Measurements from ENCODE around the gene PCYT2.

The PCYT2 gene

DNA sequence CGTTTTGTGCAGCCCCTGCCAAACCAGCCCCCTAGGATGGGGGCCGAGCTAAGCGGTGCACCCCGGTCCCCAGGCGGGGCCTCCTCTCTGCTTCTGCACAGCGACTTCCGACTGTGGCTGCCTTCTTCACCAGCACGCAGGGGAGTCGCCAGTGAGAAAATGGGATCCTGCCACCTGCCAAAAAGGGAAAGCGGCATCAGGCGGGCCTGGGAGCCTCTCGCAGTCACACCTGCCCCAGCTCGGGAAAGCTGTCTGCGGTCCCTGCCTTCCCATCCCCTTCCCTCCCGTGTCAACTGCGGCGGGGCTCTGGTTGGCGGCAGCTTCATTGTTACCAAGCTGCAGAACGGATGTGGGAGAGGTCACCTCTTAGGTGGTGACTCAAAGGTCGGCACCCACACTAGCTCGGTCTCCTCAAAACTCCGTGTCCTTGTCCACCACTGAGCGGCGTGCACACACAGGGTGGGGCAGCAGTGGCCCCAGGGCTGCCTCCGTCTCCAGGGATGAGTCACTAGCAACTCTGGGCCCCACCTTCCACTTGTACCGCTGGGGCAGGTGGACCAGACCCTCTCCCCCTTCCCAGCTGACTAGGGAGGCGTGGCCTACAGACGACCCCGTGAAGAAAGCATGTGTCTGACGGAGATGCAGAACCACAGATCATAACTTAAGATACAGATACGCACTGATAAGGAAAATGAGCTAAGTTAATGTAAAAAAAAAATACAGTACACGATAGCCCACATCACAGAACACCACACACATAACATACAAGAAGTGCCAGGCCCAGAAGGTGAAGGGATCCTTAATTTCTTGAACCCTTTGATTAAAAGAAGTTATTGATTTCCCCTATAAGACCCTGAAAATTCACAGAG is 1.5 kb upstream of the PCYT2 start:
- no peak for DNase-seq

DNA sequence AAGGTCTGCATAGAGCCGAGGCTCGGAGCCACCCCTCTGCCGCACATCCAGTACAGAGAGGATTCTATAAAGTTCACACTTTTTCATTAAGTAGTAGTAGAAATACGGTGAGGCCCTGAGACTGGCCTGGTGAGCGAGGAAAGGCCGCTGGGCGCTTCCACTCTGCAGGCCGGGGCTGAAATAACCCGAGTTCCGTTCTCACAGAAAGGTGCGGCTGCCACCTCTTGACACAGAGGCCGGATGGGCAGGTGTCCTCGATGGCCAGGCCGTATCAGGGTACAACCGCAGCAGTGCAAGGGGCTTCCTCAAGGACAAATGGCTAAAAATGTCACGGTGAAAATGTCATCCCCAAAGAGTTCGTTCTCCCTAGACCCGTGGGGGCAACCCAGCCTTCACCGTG is 770 bp upstream of the PCYT2 start:
- DNase-seq, result no peak

DNA sequence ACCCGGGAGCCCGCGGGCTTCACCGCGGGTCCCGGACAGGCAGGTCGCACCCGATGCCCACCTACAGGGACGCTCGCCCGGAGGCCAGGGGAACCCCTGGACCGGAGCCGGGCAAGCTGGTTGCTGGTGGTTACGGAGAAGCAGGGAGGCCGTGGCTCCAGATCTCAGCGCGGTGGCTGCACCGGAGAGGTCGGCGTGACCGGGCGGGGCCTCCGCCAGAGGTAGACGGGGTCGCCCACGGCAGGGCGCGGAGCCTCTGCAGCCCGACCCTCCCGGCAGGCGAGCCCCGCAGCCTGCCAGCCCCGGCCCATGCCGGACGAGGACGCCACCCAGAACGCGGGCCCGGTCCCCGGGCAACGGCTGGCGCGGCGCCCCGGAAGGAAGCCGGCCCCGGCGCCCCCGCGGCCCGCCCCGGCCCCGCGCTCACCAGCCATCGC is 341 bp downstream of the PCYT2 start:
- DNase-seq, result no peak

DNA sequence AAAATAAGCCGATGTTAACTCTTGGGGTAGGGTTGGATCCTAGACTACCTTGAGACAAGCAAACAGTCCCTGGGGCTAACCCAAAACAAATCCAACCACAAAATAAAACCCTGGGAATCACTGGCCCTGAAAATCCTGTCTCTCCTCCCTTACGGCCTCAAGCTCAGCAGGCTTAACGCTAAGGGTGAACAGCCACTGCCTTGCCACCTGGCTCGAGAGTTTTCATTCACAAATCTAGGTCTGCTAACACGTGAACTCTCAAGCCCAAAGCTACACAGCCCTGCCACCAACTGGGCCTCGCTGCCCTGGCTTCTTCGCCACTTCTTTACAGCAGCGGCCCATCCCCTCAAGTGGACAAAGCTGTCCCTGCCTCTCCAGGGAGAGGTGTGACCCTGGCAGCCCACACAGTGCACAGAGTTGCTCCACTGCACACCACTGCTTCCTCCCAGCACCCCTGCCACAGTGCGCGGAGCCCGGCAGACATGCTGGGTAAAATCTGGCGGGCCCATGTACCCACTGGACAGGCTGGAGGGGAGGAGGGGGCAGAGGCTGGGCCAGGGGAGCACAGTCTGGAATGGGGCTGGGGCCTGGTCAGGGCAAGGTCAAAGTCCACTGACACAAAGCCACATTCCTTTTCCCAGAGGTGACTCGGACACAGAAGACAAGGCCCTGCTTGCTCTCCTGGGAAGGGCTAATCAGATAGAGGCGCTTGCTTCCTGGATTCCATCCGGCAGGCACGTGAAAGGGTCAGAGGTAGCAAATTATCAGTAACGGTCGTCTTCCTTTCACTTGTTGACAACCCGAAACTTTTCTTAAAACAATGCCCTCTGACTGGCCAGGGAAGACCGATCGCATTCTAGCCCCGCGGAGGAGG is 996 bp downstream of the PCYT2 start:
- DNase-seq, result no peak

DNA sequence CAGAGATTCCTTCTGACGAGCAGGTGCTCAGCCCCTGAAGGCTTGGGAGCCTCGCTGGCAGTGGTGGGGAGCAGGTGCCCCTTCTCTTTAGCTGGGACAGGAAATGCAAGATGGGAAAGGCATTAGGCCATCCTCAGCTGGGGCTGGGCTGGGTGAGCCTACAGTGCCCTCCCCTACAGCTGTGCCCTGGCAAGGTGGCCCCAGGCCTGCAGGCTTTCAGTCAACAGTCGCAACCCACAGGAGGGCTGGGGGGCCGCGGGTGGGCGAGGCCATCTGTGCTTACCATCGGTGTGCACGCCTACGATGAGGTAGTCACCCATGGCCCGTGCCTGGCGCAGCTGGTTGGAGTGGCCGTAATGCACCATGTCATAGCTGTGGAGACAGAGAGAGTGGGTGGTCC is 2.0 kb downstream of the PCYT2 start:
- no peak for DNase-seq

DNA sequence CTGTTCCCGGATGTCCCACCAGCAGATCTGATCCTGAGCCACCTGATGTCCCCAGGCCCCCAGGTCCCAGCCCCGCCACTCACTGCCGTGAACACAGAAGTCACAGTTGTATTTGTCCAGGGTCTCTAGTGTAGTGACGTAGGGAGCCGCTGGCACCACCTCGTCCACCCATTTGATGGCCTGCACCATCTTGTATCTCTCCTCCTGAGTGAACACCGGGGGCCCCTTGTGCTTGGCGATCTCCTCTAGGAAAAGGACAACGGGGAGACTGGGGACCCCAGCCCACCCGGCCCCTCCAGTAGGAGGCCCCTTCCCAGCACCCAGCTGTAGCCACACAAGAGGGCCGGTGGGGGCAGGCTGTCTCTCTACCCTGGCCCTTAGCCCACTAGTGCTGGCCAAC is 2.4 kb downstream of the PCYT2 start:
- DNase-seq, result no peak

DNA sequence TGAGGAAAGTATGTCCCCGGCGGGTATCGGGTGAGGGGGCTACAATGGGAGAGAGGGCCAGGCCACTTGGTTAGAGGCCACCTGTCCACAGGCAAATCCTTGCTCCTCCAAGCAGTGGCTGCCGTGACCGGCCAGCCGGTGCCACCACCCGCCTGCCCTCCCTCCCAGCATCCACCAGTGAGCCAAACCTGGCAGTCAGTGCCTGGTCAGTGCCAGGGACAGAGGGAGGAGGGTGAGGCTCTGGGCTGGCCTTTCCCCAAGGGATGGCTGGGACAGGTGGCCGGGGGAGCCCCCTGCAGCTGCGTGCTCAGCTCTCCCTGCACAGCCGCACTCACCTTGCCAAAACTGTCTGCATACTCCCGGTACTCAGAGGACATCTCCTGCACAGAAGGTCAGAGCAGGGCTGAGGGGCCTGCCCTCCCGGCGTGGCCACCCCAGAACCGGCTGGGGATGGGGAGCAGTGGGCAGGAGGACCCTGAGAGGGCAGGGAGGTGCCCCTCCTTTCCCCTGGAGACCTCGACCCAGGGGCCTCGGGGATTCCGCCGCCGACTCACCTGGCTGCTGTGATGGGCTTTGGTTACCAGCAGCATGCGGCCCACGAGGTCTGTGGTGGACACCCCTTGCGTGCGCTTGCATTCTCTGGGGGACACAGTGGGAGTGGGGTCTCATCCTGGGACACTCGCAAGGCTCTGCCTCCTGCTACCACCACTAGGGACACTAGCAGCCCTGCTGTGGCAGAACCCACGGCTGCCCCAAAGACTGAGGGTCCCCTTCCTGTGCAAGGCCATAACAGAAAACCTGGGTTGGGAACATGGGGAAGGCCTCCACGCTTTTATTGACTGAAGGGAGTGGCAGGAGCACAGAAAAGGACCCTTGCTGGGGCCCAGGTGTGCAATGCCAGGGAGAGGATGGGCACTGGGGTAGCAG is 3.7 kb downstream of the PCYT2 start:
- DNase-seq, result no peak

DNA sequence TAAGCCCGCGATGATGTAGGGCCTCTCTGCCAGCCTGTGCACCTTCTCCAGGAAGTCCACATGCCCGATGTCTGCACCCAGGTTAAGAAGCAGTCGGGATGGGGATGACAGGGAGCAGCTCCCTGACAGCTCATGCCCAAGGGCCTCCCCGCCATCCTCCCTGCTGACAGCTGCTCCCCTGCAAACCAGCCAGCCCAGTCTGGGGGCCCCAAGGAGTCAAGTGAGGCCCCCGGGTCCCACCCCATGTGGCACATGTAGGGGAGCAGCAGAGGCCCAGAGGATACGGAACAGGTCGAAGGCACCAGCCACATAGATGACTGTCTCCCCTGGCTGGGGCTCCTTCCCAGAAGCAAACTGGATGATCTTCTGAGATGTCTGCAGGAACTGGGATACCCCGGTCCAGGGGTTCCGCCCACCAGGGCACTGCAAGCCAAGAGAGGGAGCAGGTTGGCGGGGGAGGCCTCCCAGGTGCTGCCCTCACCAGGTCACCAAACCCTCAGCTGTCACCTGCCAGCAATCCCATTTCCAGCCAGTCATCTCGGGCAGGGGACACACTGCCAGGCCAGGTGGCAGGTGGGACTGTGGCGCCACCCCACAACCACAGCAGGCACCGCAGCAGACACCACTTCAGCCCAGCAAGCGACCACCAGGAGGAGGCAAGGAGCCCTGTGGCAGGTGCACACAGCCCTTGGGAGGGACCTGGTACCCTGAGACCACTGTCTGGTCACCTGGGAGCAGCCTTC is 4.6 kb downstream of the PCYT2 start:
- no peak for DNase-seq

DNA sequence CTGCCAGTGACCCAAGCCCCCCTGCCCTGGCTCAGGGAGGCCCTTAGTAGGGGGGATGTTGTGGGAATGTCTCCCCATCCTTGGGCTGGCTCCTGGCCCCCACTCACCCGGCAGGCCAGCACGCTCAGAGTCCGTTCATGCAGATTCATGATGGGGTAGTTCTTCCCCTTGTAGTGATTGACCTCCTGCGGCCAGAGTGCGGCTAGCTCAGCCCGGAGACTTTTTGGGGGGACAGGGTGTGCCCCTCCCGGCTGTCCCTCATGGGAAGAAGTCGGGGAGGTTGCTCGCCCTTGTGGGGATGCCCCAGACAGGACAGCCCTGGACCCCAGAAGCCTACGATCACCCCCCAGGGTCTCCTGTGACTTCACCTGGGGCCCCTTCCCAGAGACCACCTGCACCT is 5.2 kb downstream of the PCYT2 start:
- no peak for DNase-seq

DNA sequence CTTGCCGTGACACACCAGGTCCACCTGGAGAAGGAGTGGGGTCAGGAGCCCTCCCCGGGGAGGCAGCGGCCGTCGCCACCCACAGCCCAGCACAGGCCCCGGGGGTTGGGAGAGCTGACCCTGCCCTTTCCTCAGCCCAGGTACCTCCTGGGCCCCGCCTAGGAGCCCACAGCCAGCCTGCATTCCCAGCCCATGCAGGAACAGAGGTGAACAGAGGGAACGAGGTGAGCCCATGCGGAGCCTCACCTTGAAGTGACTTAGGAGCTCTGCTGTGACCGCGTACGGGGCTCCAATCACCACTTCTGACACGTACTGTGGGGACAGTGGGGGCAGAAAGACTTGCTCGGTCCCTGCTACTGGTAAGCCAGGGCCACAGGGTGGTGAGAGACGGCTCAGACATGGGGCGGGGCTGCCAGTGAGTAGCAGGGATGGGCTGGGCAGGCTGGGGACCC is 5.7 kb downstream of the PCYT2 start:
- no peak for DNase-seq

DNA sequence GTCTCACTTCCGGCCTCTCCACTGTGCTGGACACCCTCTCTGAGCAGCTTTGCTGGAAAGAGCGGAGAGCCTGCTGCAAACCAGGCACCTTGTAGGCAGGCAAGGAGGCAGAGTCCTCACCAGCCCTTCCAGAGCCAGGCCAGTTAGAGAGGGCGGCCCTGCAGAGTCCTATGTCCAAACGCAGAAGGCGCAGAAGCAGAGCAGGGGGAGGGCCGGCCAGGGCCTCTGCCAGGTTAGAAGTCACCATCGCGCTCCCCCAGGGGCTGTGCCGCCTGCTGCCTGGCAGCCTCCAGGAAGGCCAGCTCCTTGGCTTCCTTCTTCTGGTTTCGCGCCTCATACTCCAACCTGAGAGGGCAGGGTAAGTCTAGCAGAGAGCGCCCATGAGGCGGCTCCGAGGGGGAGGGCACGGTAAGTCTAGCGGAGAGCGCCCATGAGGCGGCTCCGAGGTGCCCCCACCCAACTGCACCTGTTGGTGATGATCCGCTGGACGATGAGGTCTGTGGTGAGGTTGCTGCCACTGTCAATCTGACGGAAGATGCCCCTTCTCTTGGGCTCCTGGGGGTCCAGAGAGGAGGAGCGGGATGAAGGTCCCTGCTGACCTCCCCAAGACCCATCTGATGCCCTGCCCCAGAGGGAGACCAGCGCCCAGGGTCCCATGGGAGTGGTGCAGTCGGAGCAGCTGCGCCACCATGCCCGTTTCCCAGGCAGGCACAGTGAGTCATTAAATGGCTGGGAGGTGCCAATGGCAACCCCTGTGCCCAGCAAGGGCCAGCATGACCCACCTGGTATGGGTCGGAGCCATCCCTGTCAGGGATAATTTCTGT is 6.4 kb downstream of the PCYT2 start:
- no peak for DNase-seq

DNA sequence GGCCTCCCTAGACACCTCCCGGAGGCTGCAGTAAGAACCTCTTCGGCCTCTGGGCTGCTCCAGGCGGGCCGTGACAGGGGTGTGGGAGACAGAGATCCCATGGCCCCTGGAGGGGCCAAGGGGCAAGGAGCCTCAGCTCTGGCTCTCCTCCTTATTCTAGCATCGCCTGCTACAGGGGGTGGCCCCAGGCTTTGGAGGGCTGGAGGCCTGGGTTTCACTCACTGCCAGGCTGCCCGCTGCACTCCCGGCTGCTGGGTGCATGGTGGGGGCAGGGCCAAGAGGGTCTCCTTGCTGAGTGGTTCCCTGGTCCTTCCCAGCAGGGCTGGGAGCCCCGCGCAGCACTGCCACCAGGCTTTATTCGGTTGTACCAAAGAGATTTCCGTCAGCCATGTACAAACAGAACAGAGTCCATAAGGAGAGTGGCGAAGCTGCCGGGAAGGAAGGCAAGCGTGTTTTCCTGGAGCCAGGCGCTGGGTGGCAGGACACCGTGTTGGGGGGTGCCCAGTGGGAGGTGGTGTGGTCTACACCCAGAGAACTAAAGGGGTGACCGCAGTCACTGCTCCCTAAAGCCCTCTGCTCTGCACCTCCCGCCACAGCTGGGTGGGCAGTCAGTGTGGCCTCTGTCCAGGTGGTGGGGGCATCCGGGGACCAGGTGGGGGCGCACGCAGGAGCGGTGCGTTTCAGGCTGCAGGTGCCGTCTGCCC is 7.2 kb downstream of the PCYT2 start:
- no peak for DNase-seq

DNA sequence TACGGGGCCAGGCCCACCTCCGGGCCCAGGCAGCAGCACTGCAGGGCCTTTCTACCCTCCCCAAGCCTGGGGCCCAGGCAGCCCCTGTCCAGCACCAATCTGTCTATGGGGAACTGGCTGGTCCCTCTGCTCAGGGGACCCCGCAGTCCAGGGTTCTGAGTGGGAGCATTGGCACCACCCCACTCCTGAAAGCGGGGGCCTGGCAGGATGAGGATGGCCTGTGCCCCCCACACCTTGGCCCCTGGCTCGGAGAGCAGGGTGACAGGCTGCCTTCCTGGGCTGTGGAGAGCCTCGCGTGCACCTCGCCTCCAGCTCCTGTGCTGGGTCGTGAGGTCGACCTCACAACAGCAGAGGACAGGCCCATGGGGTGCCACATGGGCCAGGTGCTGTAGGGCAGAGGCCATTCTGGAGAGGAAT is 7.8 kb downstream of the PCYT2 start:
- no peak for DNase-seq

DNA sequence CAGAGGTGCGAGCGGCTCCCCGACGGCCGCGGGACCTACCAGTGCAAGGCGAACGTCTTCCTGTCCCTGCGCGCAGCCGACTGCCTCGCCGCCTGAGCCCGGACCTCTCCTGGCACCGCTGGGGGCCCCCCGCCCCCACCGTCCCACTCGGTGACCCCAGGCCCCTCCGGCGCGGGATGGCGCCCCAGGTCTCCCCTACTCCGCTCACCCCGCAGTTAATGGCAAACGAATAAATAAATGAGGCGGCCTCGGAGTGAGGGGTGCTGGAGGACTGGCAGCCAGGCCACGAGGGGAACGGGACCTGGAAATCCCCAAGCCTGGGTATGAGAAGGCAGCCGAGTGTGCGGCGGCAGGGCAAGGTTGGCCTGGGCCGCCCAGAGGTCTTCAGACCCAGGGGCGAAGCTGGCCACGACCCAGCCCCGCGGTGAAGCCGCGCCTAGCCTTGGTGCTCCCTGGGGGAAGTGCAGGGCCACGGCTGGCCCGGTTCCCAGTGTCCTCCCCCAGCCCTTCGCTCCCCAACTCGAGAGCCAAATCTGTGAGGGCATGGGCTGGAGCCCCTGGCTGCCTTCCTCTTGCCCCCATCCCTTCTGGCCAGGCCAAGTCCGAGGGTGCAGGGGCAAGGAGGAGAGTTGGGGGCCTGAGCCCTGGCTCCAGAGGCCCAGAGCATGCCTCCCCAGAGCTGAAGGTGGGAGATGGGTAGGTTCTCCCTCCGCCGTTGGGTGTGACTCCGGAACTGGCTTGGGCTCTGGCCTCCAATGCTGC is 8.4 kb downstream of the PCYT2 start:
- DNase-seq, result no peak

DNA sequence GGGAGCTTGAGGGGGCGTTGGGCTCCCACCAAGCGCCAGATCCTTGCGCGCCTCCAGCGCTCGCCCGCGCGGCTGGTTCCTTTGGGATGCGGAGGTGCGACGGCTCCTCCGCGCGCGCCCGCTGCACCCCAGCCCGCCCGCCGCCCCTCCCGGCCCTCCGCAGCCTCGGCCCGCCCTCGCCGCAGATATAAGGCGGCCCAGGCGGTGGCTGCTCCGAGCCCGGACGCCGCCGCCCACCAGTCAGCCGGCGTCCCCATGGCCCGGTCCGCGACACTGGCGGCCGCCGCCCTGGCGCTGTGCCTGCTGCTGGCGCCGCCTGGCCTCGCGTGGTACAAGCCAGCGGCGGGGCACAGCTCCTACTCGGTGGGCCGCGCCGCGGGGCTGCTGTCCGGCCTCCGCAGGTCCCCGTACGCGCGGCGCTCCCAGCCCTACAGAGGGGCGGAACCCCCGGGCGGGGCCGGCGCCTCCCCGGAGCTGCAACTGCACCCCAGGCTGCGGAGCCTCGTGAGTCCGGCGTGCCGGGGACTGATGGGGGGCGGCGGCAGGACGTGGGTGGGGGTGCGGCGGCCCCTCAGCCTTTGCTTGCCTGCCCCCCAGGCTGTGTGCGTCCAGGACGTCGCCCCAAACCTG is 9.1 kb downstream of the PCYT2 start, which contains the start of gene NPB:
Gene NPB (plus strand): TSS at position 216 of the 630 bp plus-strand sequence. CDS start 40 bp downstream, at position 256.
- no peak for DNase-seq

DNA sequence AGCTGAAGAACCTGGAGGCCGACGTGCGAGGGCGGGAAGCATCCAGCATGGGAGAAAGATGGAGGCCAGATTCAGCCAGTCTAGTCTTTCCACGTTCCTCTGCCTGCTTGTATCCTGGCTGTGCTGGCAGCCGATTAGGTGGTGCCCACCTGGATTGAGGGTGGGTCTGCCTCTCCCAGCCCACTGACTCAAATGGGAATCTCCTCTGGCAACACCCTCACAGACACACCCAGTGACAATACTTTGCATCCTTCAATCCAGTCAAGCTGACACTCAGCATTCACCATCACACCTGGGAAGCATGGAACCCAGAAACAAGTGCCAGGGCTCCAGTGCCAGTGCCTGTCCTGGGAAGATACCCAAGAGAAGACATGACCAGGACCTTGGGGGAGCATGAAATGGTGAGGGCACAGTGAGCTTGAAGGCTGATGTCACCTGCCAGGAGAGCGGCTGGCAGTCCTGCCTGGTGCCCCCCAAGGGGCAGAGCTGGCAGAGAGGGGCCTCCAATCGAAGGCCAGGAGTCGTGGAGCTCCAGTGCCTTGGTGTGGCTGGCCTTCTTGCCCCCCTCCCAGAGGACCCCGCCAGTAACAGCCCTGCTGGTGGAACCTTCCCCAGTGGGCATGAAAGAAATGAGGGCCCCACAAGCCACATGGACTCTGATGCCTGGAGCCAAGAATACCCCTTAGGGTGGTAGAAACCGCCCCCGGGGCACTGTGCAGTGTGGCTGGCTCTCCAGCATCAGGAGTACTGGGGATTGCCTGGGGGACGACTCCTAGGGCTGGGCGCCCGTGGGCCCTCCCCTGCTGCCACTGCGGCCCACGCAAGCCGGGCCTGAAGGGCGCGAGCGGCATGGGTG is 9.8 kb downstream of the PCYT2 start:
- DNase-seq, result no peak

DNA sequence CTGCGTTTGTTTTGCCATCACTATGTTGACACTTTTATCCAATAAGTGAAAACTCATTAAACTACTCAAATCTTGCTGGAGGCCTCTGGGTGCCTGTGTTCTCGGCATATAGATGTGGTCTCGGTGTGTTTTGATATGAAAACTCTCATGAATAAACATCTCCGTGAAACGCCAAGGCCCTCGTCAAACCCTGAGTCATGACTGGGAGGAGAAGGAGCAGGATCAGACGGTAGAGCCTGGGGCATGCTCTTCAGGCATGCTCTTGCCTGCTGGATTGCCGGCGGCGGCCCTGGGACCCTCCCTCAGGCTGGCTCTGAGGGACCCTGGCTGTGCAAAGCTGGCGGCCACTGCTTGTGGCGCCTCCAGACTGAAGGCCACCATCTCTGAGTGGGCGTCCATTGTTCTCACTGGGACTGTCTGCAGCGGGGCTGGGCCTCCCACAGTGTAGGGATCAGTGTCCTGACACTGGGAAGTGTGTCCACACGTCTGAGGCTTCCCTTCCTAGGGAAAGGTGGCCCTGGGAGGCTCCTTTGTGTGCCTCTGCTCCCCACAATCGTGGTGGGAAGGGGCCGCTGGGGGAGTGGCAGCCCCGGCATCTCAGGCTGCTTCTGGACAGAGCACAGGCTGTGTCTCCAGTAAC is 10.9 kb downstream of the PCYT2 start:
- no peak for DNase-seq

All from NCI-H2171 (cell line).